ENCODE results near the gene GPR39. TPM values are rescaled to one million over a fixed set of nuclear protein-coding genes. Genes with fewer than 3 reads are reported as not detected.

Gene GPR39
- total and polyA plus RNA-seq, 2 donors from 2014 or later: 4.9 to 8.7 TPM

DNA sequence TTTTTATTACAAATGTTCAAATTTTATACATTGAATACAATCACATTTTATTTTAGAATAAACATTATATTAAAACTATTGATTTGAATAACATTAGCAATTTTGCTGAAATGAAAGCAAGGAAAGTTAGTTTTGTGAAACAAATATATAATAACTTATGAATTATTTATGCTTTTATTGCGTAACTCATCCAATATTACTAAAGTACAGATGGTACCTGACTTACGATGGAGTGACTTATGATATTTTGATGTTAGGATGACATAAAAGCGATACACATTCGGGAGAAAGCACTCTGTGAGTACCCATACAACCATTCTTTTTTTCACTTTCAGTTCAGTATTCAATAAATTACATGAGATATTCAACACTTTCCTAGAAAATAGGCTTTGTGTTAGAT is 26.5 kb downstream of the GPR39 start:
- H3K27me3 ChIP-seq (ENCODE audit: control insufficient read depth, insufficient read depth, low read length): no peaks in the 10 kb centered on the region
- H3K9ac ChIP-seq (ENCODE audit: low read length in 3 of 3): no peak overlapping the region
- no peak overlapping the region for H3K4me3 ChIP-seq (ENCODE audit: low read length in 3 of 3)
- TF ChIP-seq, protein P1, sequence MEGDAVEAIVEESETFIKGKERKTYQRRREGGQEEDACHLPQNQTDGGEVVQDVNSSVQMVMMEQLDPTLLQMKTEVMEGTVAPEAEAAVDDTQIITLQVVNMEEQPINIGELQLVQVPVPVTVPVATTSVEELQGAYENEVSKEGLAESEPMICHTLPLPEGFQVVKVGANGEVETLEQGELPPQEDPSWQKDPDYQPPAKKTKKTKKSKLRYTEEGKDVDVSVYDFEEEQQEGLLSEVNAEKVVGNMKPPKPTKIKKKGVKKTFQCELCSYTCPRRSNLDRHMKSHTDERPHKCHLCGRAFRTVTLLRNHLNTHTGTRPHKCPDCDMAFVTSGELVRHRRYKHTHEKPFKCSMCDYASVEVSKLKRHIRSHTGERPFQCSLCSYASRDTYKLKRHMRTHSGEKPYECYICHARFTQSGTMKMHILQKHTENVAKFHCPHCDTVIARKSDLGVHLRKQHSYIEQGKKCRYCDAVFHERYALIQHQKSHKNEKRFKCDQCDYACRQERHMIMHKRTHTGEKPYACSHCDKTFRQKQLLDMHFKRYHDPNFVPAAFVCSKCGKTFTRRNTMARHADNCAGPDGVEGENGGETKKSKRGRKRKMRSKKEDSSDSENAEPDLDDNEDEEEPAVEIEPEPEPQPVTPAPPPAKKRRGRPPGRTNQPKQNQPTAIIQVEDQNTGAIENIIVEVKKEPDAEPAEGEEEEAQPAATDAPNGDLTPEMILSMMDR (IDR thresholded peaks at IDR 0.05; ENCODE audit: borderline replicate concordance, extremely low read depth, insufficient read depth): no peak
- H3K9me3 ChIP-seq (ENCODE audit: control insufficient read depth in 2 of 3, insufficient read depth in 1 of 3, low read length in 3 of 3): no peaks in the 10 kb centered on the region
- no peak for DNase-seq
- peak; percentile 96 for FAIRE-seq
- no peaks in the 10 kb centered on the region for H3K4me1 ChIP-seq (ENCODE audit: control insufficient read depth in 2 of 3, insufficient read depth in 2 of 3, low read depth in 1 of 3, low read length in 3 of 3)
- intact Hi-C loops (cut with DNase I): no loop called here
- no peak overlapping the region for H3K27ac ChIP-seq (ENCODE audit: low read depth in 2 of 2, low read length in 2 of 2)
- H3K36me3 ChIP-seq (ENCODE audit: control insufficient read depth in 2 of 3, insufficient read depth in 3 of 3, low read length in 3 of 3): no peaks in the 10 kb centered on the region

DNA sequence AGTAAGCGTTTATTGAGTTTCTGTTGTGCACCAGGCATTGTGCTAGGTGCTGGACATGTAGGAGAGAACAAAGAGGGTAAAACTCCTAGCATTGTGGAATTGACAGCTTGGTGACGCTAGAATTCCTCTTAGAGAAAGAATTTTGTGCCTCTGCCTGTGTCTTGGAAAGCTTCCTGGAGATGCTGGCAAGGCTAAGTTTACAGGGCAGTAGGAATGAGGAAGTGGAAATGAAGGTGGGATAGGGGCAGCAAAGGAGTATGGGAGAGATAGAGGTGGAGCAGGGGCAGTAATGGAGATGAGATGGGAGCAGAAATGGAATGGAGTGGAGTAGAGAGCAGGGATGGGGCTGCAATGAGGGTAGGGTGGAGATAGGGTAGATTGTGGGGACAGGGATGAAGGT is 29.8 kb downstream of the GPR39 start:
- no peak overlapping the region for H3K27ac ChIP-seq (ENCODE audit: low read depth in 2 of 2, low read length in 2 of 2)
- H3K4me1 ChIP-seq (ENCODE audit: control insufficient read depth in 2 of 3, insufficient read depth in 2 of 3, low read depth in 1 of 3, low read length in 3 of 3): no peaks in the 10 kb centered on the region
- H3K36me3 ChIP-seq (ENCODE audit: control insufficient read depth in 2 of 3, insufficient read depth in 3 of 3, low read length in 3 of 3): no peaks in the 10 kb centered on the region
- TF ChIP-seq, protein P1 (IDR thresholded peaks at IDR 0.05; ENCODE audit: borderline replicate concordance, extremely low read depth, insufficient read depth): no peak
- H3K27me3 ChIP-seq (ENCODE audit: control insufficient read depth, insufficient read depth, low read length): no peaks in the 10 kb centered on the region
- no peak overlapping the region for H3K9ac ChIP-seq (ENCODE audit: low read length in 3 of 3)
- DNase-seq (no peak), FAIRE-seq (no peak)
- H3K4me3 ChIP-seq (ENCODE audit: low read length in 3 of 3): no peak overlapping the region
- H3K9me3 ChIP-seq (ENCODE audit: control insufficient read depth in 2 of 3, insufficient read depth in 1 of 3, low read length in 3 of 3): no peaks in the 10 kb centered on the region
- intact Hi-C loops (cut with DNase I): no loop called here

DNA sequence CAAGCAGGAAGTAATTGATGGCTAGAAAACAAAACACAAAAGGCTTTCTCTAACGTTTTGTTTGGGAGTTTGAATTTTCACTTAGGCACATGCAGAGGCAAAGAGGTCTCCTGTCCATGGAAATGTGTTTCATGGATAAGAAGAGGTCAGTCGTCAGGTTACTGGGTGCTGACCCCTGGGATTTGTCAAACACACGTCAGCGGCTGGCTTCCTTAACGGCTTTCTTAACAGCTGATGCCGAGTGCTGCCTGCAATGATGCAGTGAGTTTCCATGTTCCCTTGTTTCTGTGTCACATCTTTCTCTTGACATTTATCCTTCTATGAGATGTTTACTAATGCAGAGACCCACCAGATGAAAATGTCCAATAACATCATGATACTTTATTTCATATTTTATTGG is 31.7 kb downstream of the GPR39 start:
- H3K4me3 ChIP-seq (ENCODE audit: low read length in 3 of 3): no peak overlapping the region
- TF ChIP-seq, protein P1 (IDR thresholded peaks at IDR 0.05; ENCODE audit: borderline replicate concordance, extremely low read depth, insufficient read depth): no peak
- no peak for FAIRE-seq

DNA sequence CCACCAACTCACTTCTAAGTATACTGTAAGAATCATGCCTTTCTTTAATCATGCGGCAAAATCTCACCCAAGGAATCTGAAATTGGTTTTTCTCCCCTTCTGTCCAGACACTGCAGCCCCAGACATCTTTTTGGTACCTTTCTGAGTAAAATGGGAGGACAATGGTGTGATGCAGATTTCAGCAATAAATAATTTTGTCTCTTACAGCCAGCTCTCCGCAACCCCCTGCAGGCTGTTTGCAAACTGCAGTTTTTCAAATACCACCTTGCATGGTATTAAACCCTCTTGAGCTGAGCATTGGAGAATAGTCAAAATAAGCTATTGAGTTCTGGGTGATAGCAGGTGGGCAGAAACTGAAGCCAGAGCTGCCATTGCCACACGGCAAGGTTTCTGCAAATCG is 32.2 kb downstream of the GPR39 start:
- H3K27me3 ChIP-seq (ENCODE audit: control insufficient read depth, insufficient read depth, low read length): no peaks in the 10 kb centered on the region
- H3K9me3 ChIP-seq (ENCODE audit: control insufficient read depth in 2 of 3, insufficient read depth in 1 of 3, low read length in 3 of 3): no peaks in the 10 kb centered on the region
- TF ChIP-seq, protein P1 (IDR thresholded peaks at IDR 0.05; ENCODE audit: borderline replicate concordance, extremely low read depth, insufficient read depth): peak; percentile 37
- H3K4me1 ChIP-seq (ENCODE audit: control insufficient read depth in 2 of 3, insufficient read depth in 2 of 3, low read depth in 1 of 3, low read length in 3 of 3): no peaks in the 10 kb centered on the region
- no peak overlapping the region for H3K27ac ChIP-seq (ENCODE audit: low read depth in 2 of 2, low read length in 2 of 2)
- FAIRE-seq (no peak), DNase-seq (peak in 3 of 5 donors; percentile 18 to 36 (median 26))
- H3K36me3 ChIP-seq (ENCODE audit: control insufficient read depth in 2 of 3, insufficient read depth in 3 of 3, low read length in 3 of 3): no peaks in the 10 kb centered on the region
- H3K9ac ChIP-seq (ENCODE audit: low read length in 3 of 3): no peak overlapping the region
- no peak overlapping the region for H3K4me3 ChIP-seq (ENCODE audit: low read length in 3 of 3)
- intact Hi-C loops (cut with DNase I): no loop called here

More for the DNA sequence above, 31.7 kb downstream of the GPR39 start:
- H3K36me3 ChIP-seq (ENCODE audit: control insufficient read depth in 2 of 3, insufficient read depth in 3 of 3, low read length in 3 of 3): no peaks in the 10 kb centered on the region
- intact Hi-C loops (cut with DNase I): no loop called here
- DNase-seq: no peak
- no peaks in the 10 kb centered on the region for H3K9me3 ChIP-seq (ENCODE audit: control insufficient read depth in 2 of 3, insufficient read depth in 1 of 3, low read length in 3 of 3)
- no peak overlapping the region for H3K27ac ChIP-seq (ENCODE audit: low read depth in 2 of 2, low read length in 2 of 2)
- no peak overlapping the region for H3K9ac ChIP-seq (ENCODE audit: low read length in 3 of 3)
- H3K4me1 ChIP-seq (ENCODE audit: control insufficient read depth in 2 of 3, insufficient read depth in 2 of 3, low read depth in 1 of 3, low read length in 3 of 3): no peaks in the 10 kb centered on the region
- H3K27me3 ChIP-seq (ENCODE audit: control insufficient read depth, insufficient read depth, low read length): no peaks in the 10 kb centered on the region
